ENCODE measurements around the gene GYPB. TPM values are rescaled to one million over a fixed set of nuclear protein-coding genes. Genes with fewer than 3 reads are reported as not detected.
"Not testable (repeated sequence)": the region's sequence is repeated elsewhere in the genome, so short reads cannot be mapped to it uniquely, and the experiment has no call there.

Gene GYPB
- total and polyA plus RNA-seq, 9 of the 15 experiments (the other 6 are each of a cell fraction or from before 2014, with no cell fraction given): 16.9 to 205 (median 65.8) TPM

- not testable (repeated sequence) for FAIRE-seq
These were observed 67.7 kb downstream of the GYPB start for GRCh38 chr4:143951458-143951972.

GRCh38 chr4:143950967-143951366, 68.2 kb downstream of the GYPB start:
- H3K9me1 ChIP-seq (ENCODE audit: control insufficient read depth, insufficient read depth, low read length); H3K4me3 ChIP-seq; H3K9ac ChIP-seq (ENCODE audit: insufficient read depth in 1 of 2, low read depth in 2 of 2, low read length in 2 of 2); ATAC-seq; H3K27me3 ChIP-seq (ENCODE audit: control insufficient read depth in 2 of 2, insufficient read depth in 2 of 2, low read length in 2 of 2); in situ Hi-C loops (cut with MboI); intact Hi-C loops (cut with micrococcal nuclease); H4K20me1 ChIP-seq (replicated peaks; ENCODE audit: control insufficient read depth, insufficient read depth, low read length); H3K9me3 ChIP-seq (replicated peaks; ENCODE audit: control insufficient read depth, insufficient read depth, low read depth, low read length); POLR2A ChIA-PET; DNase-seq (ENCODE audit: extremely low read depth in 1 of 4, low spot score in 3 of 4); FAIRE-seq; H3K4me1 ChIP-seq (replicated peaks in 1 of 2; ENCODE audit: control insufficient read depth in 2 of 2, insufficient read depth in 2 of 2, low read length in 2 of 2); H3K4me2 ChIP-seq (ENCODE audit: insufficient read depth, low read length); H3K36me3 ChIP-seq (ENCODE audit: control insufficient read depth, insufficient read depth, low read length); H3K79me2 ChIP-seq (ENCODE audit: control insufficient read depth, insufficient read depth, low read length); H3K27ac ChIP-seq (ENCODE audit: extremely low read depth, low read depth, low read length); CTCF ChIA-PET (ENCODE audit: low intra/inter-chr PET ratio); H2AFZ ChIP-seq (ENCODE audit: low read depth, low read length); BruUV-seq (replicated peaks): not testable (repeated sequence)
- WGBS (ENCODE audit: insufficient coverage, low coverage, missing lambda C conversion rate): 72% methylated on average over 4 of the region's 4 CpGs

More at GRCh38 chr4:143951458-143951972, 67.7 kb downstream of the GYPB start:
- POLR2A ChIA-PET; H3K4me3 ChIP-seq; H3K9me1 ChIP-seq (ENCODE audit: control insufficient read depth, insufficient read depth, low read length); in situ Hi-C loops (cut with MboI); H3K9me3 ChIP-seq (replicated peaks; ENCODE audit: control insufficient read depth, insufficient read depth, low read depth, low read length); intact Hi-C loops (cut with micrococcal nuclease); H3K79me2 ChIP-seq (ENCODE audit: control insufficient read depth, insufficient read depth, low read length); H3K36me3 ChIP-seq (ENCODE audit: control insufficient read depth, insufficient read depth, low read length); H3K27me3 ChIP-seq (ENCODE audit: control insufficient read depth in 2 of 2, insufficient read depth in 2 of 2, low read length in 2 of 2); H4K20me1 ChIP-seq (replicated peaks; ENCODE audit: control insufficient read depth, insufficient read depth, low read length); ATAC-seq; H3K4me2 ChIP-seq (ENCODE audit: insufficient read depth, low read length); H2AFZ ChIP-seq (ENCODE audit: low read depth, low read length); H3K4me1 ChIP-seq (replicated peaks in 1 of 2; ENCODE audit: control insufficient read depth in 2 of 2, insufficient read depth in 2 of 2, low read length in 2 of 2); BruUV-seq (replicated peaks); H3K9ac ChIP-seq (ENCODE audit: insufficient read depth in 1 of 2, low read depth in 2 of 2, low read length in 2 of 2); CTCF ChIA-PET (ENCODE audit: low intra/inter-chr PET ratio); H3K27ac ChIP-seq (ENCODE audit: extremely low read depth, low read depth, low read length); DNase-seq (ENCODE audit: extremely low read depth in 1 of 4, low spot score in 3 of 4): not testable (repeated sequence)
- TF ChIP-seq CBX5 (IDR thresholded peaks at IDR 0.05; ENCODE audit: borderline replicate concordance, low read depth): 0 out of 2 replicates have a peak, but pooled peaks have one; percentile 30
- TF ChIP-seq ZNF707 (CRISPR knock-in tag; conservative IDR thresholded peaks at IDR 0.05): peak; percentile 95

GRCh38 chr4:143950185-143950584, 69.0 kb downstream of the GYPB start:
- BruUV-seq (replicated peaks); POLR2A ChIA-PET; in situ Hi-C loops (cut with MboI); H3K9me3 ChIP-seq (replicated peaks; ENCODE audit: control insufficient read depth, insufficient read depth, low read depth, low read length); H3K79me2 ChIP-seq (ENCODE audit: control insufficient read depth, insufficient read depth, low read length); H3K27me3 ChIP-seq (ENCODE audit: control insufficient read depth in 2 of 2, insufficient read depth in 2 of 2, low read length in 2 of 2); H3K4me3 ChIP-seq; H3K9me1 ChIP-seq (ENCODE audit: control insufficient read depth, insufficient read depth, low read length); DNase-seq (ENCODE audit: extremely low read depth in 1 of 4, low spot score in 3 of 4); ATAC-seq; FAIRE-seq; intact Hi-C loops (cut with micrococcal nuclease); H2AFZ ChIP-seq (ENCODE audit: low read depth, low read length); H3K4me2 ChIP-seq (ENCODE audit: insufficient read depth, low read length); H3K36me3 ChIP-seq (ENCODE audit: control insufficient read depth, insufficient read depth, low read length); H3K4me1 ChIP-seq (replicated peaks in 1 of 2; ENCODE audit: control insufficient read depth in 2 of 2, insufficient read depth in 2 of 2, low read length in 2 of 2); H3K9ac ChIP-seq (ENCODE audit: insufficient read depth in 1 of 2, low read depth in 2 of 2, low read length in 2 of 2); H4K20me1 ChIP-seq (replicated peaks; ENCODE audit: control insufficient read depth, insufficient read depth, low read length); H3K27ac ChIP-seq (ENCODE audit: extremely low read depth, low read depth, low read length); CTCF ChIA-PET (ENCODE audit: low intra/inter-chr PET ratio): not testable (repeated sequence)
- WGBS (ENCODE audit: insufficient coverage, low coverage, missing lambda C conversion rate): 33% methylated on average over 1 of the region's 1 CpG
